GM18511 (cell line): ENCODE data around the gene ADSS2.
"Not testable (repeated sequence)": the region's sequence is repeated elsewhere in the genome, so short reads cannot be mapped to it uniquely, and the experiment has no call there.

Experiments used
- ATAC-seq: cut with Tn5 transposase; IDR thresholded peaks from one replicate; pipeline ENCODE4 v1.9.1; 2021; ENCODE audit warnings: mild to moderate bottlenecking, moderate library complexity; ENCODE audit not compliant: unreplicated experiment

Gene ADSS2

GRCh38 chr1:244451539-244451950 lies at the start of gene ADSS2:
ADSS2 (minus strand) TSS chr1:244451909; CDS start chr1:244451817, 92 bp downstream.
- peak; percentile 31 for ATAC-seq

GRCh38 chr1:244500515-244500914 lies 48.8 kb upstream of the ADSS2 start:
- ATAC-seq = not testable (repeated sequence)

- ATAC-seq = not testable (repeated sequence)
Observed at GRCh38 chr1:244499484-244499883, 47.8 kb upstream of the ADSS2 start.

GRCh38 chr1:244497805-244498204 lies 46.1 kb upstream of the ADSS2 start:
- ATAC-seq = no peak

GRCh38 chr1:244496186-244496585 lies 44.5 kb upstream of the ADSS2 start:
- ATAC-seq = no peak

GRCh38 chr1:244494653-244495052 lies 42.9 kb upstream of the ADSS2 start:
- ATAC-seq = no peak

GRCh38 chr1:244484971-244485370 lies 33.3 kb upstream of the ADSS2 start:
- not testable (repeated sequence) for ATAC-seq

GRCh38 chr1:244473059-244473605 lies 21.4 kb upstream of the ADSS2 start:
- ATAC-seq = no peak

- ATAC-seq = no peak
Observed at GRCh38 chr1:244466724-244467123, 15.0 kb upstream of the ADSS2 start.

GRCh38 chr1:244461245-244462071 lies 9.7 kb upstream of the ADSS2 start, which contains the start of gene CATSPERE:
CATSPERE (plus strand) TSS chr1:244461273; CDS start chr1:244461430, 157 bp downstream.
- ATAC-seq = peak; percentile 99

- no peak for ATAC-seq
Observed at GRCh38 chr1:244460197-244460596, 8.5 kb upstream of the ADSS2 start.

- ATAC-seq = no peak
Observed at GRCh38 chr1:244458781-244459180, 7.1 kb upstream of the ADSS2 start.

- ATAC-seq = no peak
Observed at GRCh38 chr1:244456586-244456985, 4.9 kb upstream of the ADSS2 start.

GRCh38 chr1:244454412-244454811 lies 2.7 kb upstream of the ADSS2 start:
- ATAC-seq = no peak

GRCh38 chr1:244451951-244452795 lies 464 bp upstream of the ADSS2 start:
- peak; percentile 92 for ATAC-seq

GRCh38 chr1:244450597-244451538 lies 841 bp downstream of the ADSS2 start:
- ATAC-seq = peak; percentile 30

GRCh38 chr1:244449936-244450508 lies 1.7 kb downstream of the ADSS2 start:
- ATAC-seq = no peak

- ATAC-seq = no peak
Observed at GRCh38 chr1:244448279-244449036, 3.3 kb downstream of the ADSS2 start.

GRCh38 chr1:244447552-244447951 lies 4.2 kb downstream of the ADSS2 start:
- no peak for ATAC-seq
